ENCODE results near the gene DET1.

DNA sequence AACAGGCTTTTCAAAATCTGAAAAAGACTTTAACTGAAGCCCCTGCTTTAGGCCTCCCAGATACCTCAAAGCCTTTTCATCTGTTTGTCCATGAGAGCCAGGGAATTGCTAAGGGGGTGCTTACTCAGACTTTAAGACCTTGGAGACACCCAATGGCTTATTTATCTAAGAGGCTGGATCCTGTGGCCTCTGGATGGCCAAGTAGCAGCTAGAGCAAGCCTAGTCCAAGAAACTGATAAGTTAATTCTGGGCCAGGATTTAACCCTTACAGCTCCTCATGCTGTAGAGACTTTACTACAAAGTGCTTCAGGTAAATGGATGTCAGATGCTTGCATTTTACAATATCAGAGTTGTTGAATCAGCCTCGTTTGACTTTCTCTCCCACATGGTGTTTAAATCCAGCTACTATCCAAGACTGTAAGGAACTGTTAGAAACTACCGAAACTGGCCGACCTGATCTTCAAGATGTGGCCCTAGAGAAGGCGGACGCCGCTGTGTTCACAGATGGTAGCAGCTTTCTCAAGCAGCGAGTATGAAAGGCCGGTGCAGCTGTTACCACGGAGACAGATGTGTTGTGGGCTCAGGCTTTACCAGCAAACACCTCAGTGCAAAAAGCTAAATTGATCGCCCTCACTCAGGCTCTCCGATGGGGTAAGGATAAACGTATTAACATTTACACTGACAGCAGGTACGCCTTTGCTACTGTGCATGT lies 3.3 kb downstream of the DET1 start:
- TF ChIP-seq SUZ12 (IDR thresholded peaks at IDR 0.05; ENCODE audit: extremely low read depth, insufficient read depth, insufficient read length) (no peak), ZNF274 (IDR thresholded peaks at IDR 0.05; ENCODE audit: low read depth, low read length) (no peak), YY1 (IDR thresholded peaks at IDR 0.05; ENCODE audit: insufficient read depth, insufficient read length) (no peak)

All from NT2/D1 (cell line).